A549 (cell line): ENCODE results near the gene RGL3.

Experiments used
- BHLHE40 ChIP-seq: IDR thresholded peaks from 2 replicates; pipeline ENCODE4 v1.6.1; 2012; ENCODE audit warnings: low read depth, low read length, inconsistent platforms
- CBX8 ChIP-seq: fragments of 200-600 bp; sonication (generic); IDR thresholded peaks from 2 replicates; pipeline ENCODE4 v1.6.1; 2016
- CEBPB ChIP-seq, 2 experiments: fragments of >200 bp in 1 of 2; sonication (Bioruptor Twin) in 1 of 2; formaldehyde crosslinking in 1 of 2; IDR thresholded peaks; 2 replicates each; pipeline ENCODE4 v1.6.1; 2012 to 2016
- FOXS1 ChIP-seq: fragments of 250-450 bp; sonication (Bioruptor Pico); IDR thresholded peaks from 2 replicates; pipeline ENCODE4 v1.5.0; 2020; ENCODE audit warnings: mild to moderate bottlenecking, moderate library complexity
- HDAC2 ChIP-seq: fragments of 200-600 bp; sonication (generic); IDR thresholded peaks from 2 replicates; pipeline ENCODE4 v1.6.1; 2016
- MAX ChIP-seq: IDR thresholded peaks from 2 replicates; pipeline ENCODE4 v1.6.1; 2012
- RAD21 ChIP-seq, 2 experiments: fragments of >200 bp in 1 of 2; sonication (Bioruptor Twin) in 1 of 2; formaldehyde crosslinking in 1 of 2; IDR thresholded peaks in 1 of 2; conservative IDR thresholded peaks in 1 of 2; 2 replicates in 1 of 2; 3 replicates in 1 of 2; pipeline ENCODE4 v1.6.1; 2012 to 2018; ENCODE audit warnings: inconsistent platforms in 1 of 2
- RNF2 ChIP-seq: fragments of 200-600 bp; sonication (generic); IDR thresholded peaks from 2 replicates; pipeline ENCODE4 v1.6.1; 2016; ENCODE audit warnings: low read depth, mild to moderate bottlenecking, antibody characterized with exemption, moderate library complexity, borderline replicate concordance
- SMC3 ChIP-seq: fragments of >200 bp; sonication (Bioruptor Twin); formaldehyde crosslinking; IDR thresholded peaks from 3 replicates; pipeline ENCODE4 v1.6.1; 2018; ENCODE audit warnings: inconsistent platforms
- TFCP2L1 ChIP-seq: fragments of 250-450 bp; sonication (Bioruptor Pico); IDR thresholded peaks from 2 replicates; pipeline ENCODE4 v1.5.0; 2021; ENCODE audit warnings: mild to moderate bottlenecking
- TF ChIP-seq, protein P1 (sequence below): fragments of >200 bp; sonication (Bioruptor Twin); formaldehyde crosslinking; IDR thresholded peaks from 3 replicates; pipeline ENCODE4 v1.5.1; 2016

GRCh38 chr19:11355160-11356073 is 63.7 kb downstream of the RGL3 start, which contains the start of gene PLPPR2:
- TF ChIP-seq, protein P1, sequence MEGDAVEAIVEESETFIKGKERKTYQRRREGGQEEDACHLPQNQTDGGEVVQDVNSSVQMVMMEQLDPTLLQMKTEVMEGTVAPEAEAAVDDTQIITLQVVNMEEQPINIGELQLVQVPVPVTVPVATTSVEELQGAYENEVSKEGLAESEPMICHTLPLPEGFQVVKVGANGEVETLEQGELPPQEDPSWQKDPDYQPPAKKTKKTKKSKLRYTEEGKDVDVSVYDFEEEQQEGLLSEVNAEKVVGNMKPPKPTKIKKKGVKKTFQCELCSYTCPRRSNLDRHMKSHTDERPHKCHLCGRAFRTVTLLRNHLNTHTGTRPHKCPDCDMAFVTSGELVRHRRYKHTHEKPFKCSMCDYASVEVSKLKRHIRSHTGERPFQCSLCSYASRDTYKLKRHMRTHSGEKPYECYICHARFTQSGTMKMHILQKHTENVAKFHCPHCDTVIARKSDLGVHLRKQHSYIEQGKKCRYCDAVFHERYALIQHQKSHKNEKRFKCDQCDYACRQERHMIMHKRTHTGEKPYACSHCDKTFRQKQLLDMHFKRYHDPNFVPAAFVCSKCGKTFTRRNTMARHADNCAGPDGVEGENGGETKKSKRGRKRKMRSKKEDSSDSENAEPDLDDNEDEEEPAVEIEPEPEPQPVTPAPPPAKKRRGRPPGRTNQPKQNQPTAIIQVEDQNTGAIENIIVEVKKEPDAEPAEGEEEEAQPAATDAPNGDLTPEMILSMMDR: no peak
- TF ChIP-seq CEBPB (IDR thresholded peaks at IDR 0.05) (no peak), RNF2 (no peak), SMC3 (no peak), MAX (no peak), BHLHE40 (no peak), TFCP2L1 (CRISPR knock-in tag) (no peak), FOXS1 (CRISPR knock-in tag) (no peak), CBX8 (no peak), HDAC2 (no peak), RAD21 (conservative IDR thresholded peaks at IDR 0.05 in 1 of 2, IDR thresholded peaks at IDR 0.05 in 1 of 2) (no peak)
